ENCODE measurements around the gene SERPINE3.

Gene SERPINE3

DNA sequence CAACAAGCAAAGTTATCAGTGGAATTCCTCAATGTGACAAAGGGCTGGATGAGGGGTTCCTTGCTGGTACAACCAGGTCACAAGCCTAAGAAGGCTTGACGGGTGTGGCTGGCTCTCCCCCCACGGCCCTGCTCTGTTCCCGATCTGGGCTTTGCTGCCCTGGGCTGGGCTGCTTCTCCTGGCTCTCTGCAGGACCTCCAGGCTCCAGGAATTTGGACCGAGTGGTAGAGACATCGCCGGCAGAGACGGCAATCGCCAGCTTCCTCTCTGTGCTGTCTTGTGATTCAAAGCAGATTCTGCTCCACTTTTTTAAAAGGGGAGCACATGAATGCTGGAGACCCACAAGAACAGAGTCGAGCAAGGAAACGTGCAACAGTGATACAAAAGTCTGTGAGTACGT lies at the start of gene SERPINE3:
Gene SERPINE3 (plus strand): TSS at position 338 of the 400 bp plus-strand sequence. CDS start 1,401 bp downstream, outside the sequence.
- no peak for DNase-seq (ENCODE audit: low spot score)

DNA sequence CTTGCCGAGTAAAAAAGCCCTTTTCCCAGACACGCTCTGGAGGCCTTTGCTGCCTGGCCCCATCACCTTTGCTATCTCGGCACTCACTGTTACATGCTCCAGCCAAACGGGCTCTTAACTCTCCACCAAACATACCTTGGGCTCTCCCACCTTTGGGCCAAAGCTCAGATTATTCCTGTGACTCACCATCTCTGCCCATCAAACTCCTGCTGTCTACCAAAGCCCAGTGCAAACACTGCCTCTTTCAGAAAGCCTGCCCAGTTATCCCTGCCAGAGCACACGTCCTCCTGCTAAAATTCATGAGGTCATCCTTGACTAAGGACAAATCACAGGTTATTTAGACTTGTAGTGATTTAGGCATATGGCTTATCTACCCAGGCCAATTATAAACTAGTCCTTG lies 48.1 kb upstream of the SERPINE3 start:
- no peak for DNase-seq (ENCODE audit: low spot score)

DNA sequence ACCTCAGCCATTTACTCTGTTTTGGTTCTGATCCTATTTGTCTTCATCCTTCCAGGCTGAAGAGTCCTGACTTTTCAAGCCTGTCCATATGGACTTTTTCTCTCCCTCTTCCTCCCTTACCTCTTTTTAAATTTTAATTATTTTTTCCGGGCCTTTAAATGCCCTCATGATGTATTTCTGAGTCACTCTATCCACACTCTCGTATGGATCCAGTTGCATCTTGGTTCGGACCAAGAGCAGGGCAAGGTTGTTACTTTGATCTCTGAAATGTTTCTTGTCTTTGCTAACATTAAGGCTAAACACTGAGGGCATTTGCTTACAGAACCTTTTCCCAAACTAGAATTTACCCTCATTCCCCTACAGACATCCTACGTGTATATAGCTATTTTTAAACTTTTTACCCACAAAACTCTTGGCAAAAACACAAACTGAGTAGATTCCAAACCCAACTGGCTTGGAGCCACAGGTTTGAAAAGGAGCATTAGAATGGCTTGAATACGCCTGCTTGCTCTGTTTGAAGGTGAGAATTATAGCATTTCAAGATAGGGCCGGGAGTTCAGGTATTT lies 47.4 kb upstream of the SERPINE3 start:
- no peak for DNase-seq (ENCODE audit: low spot score)

- DNase-seq (ENCODE audit: low spot score), result no peak
These were observed 41.9 kb upstream of the SERPINE3 start for GRCh38 chr13:51297556-51297955.

- DNase-seq (ENCODE audit: low spot score), result no peak
These were observed 40.7 kb upstream of the SERPINE3 start for GRCh38 chr13:51298812-51299211.

DNA sequence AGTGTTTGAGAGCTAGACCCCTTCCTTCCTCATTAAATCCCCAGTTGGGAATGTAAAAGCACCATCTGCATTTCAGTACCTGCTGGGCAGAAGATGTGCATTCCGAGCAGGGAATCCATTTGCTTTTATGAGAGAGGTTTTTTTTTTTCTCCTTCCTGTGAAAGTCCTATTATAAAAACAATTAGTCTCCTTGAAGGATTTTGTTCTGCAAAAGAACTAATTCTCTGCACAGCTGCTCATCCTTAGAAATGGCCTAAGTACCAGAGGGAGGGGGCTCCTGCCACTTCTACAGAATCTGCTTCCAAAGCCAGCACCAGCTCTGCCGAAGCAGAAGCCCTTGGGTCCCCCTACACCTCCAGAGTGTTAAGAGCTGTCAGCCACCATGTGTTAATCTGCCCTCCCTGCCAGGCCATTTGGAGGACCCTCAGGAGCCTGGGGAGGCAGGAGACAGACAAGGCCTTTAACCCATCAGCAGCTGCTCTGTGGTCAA lies 36.4 kb upstream of the SERPINE3 start:
- no peak for DNase-seq (ENCODE audit: low spot score)

DNA sequence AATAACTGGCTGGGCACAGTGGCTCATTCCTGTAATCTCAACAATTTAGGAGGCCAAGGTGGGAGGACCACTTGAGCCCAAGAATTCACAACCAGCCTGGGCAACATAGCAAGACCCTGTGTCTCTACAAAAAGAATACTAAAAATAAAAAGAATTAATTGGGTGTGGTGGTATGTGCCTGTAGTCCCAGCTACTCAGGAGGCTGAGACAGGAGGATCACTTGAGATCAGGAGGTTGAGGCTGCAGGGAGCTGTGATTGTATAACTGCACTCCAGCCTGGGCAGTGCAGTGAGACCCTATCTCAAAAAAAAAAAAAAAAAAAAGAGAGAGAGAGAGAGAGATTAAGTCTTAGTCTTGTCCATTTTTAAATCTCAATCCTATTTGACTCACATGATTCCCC lies 35.6 kb upstream of the SERPINE3 start:
- no peak for DNase-seq (ENCODE audit: low spot score)

DNA sequence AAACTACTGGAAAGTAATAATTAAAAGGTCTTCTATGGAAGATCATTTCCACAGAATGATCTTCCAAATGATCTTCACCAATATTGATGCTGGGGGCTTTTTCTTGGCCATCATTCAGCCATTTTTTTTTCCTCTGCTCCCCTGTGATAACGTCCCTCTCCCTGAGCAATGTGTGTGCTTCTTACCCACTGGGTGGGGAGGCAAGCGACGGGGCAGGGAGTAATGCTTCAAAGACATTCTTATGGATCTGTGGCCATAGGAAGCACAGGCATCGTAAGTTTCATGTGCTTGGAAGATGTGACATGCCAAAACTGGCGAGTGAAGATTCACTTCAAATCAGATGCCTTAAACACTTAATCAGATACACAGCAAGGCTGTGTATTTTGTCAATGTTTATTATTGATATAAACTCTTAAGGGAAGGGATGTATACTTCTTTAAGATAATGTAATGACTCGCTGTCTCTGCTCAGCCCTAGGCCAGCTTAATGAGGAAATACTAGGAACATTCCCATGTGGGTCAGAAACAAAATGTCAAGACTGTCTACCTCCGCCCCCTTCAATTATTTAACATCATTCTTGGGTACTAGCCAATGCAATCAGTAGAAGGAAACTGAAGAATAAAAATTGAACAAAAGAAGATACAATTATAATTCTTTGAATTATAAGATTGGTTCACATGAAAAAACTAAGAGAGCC lies 34.1 kb upstream of the SERPINE3 start:
- DNase-seq (ENCODE audit: low spot score), result no peak

GRCh38 chr13:51308781-51309180 lies 30.7 kb upstream of the SERPINE3 start:
- DNase-seq (ENCODE audit: low spot score), result no peak

DNA sequence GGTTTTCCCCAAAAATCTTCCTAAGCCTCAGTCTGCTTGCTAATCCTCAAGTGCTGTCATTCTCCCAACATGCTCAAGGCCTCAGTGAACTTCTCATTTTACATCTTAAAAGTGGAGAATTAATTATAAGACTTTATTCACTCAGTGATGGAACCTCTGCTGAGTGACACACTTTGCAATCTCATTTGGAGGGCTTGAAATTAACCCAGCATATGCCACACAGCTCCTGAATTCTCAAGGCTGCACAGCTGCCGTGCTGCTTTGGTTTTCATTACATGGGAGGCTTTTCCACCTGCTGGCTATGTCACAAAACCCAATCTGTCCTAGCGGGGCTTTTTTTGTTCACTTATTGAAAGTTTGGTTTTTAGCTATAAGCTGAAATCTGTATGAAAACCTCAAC lies 28.3 kb upstream of the SERPINE3 start:
- no peak for DNase-seq (ENCODE audit: low spot score)

- no peak for DNase-seq (ENCODE audit: low spot score)
These were observed 27.5 kb upstream of the SERPINE3 start for GRCh38 chr13:51311957-51312520.

- DNase-seq (ENCODE audit: low spot score), result no peak
These were observed 25.9 kb upstream of the SERPINE3 start for GRCh38 chr13:51313619-51314018.

DNA sequence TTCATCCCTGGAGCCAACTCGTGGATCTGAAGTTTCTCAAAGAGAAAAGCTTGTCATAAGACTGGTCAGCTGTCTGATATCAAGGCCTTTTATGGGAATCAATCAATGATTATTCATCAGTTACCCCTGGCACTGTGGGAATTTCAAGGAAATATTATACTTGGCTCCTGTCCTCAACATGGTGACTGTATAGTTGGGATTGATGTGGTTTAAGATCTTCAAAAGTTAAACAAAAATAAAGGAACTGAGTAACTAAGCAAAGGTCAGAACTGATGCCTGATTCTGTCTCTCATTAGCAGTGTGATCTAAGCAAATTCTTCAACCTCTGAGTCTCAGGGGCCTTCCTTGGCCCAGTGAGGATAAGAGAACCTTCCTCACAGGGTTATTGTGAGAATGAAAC lies 22.2 kb upstream of the SERPINE3 start:
- DNase-seq (ENCODE audit: low spot score), result peak; percentile 25

- no peak for DNase-seq (ENCODE audit: low spot score)
These were observed 21.5 kb upstream of the SERPINE3 start for GRCh38 chr13:51318015-51318414.

- no peak for DNase-seq (ENCODE audit: low spot score)
These were observed 20.6 kb upstream of the SERPINE3 start for GRCh38 chr13:51318876-51319275.

DNA sequence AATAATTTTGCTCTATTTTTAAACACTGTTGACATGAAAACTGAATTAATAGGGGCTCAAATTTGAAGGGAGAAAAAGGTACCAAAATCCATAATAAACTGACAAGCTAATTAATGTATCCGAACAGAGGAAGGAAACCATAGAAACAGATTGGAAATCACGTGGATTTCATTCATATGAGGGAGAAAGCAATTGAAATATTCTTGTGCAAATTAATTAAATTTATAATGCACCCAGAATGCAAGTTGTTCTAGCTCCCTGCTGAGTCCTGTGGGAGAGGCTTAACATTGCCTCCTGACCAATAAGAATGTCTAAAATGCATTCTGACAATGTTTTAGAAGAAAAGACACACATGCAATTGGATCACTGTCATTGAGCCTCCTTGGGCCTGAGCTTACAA lies 17.7 kb upstream of the SERPINE3 start:
- no peak for DNase-seq (ENCODE audit: low spot score)

- no peak for DNase-seq (ENCODE audit: low spot score)
These were observed 16.7 kb upstream of the SERPINE3 start for GRCh38 chr13:51322826-51323225.

- no peak for DNase-seq (ENCODE audit: low spot score)
These were observed 15.5 kb upstream of the SERPINE3 start for GRCh38 chr13:51323824-51324511.

GRCh38 chr13:51324714-51325420 lies 14.6 kb upstream of the SERPINE3 start:
- no peak for DNase-seq (ENCODE audit: low spot score)

- no peak for DNase-seq (ENCODE audit: low spot score)
These were observed 13.7 kb upstream of the SERPINE3 start for GRCh38 chr13:51325837-51326236.

DNA sequence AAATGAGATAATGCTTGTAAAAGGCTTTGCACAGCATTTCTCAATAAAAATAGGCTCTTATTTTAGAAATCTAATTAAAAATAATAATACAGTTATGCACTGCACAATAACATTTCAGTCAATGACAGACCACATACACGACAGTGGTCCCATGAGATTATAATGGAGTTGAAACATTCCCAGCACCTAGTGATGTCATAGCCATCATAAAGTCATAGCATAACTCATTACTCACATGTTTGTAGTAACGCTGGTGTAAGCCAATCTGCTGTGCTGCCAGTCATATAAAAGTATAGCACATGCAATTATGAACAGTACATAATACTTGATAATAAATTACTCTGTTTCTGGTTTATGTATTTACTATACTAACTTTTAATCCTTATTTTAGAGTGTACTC lies 12.7 kb upstream of the SERPINE3 start:
- no peak for DNase-seq (ENCODE audit: low spot score)

DNA sequence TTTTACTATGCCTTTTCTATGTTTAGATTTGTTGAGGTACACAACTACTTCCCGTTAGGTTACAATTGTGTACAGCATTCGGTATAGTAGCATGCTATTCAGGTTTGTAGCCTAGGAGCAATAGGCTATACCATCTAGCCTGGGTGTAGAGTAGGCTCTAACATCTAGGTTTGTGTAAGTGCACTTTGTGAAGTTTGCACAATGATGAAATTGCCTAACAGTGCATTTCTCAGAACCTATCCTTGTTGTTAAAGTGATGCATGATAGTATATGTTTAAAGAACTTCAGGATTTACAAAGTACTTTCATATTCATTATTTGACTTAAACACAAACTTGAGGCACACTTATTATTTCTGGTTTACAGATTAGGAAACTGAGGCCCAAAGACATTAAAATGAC lies 11.5 kb upstream of the SERPINE3 start:
- no peak for DNase-seq (ENCODE audit: low spot score)
